HCT116 (cell line): ENCODE data around the gene ZNF581. TPM values are rescaled to one million over a fixed set of nuclear protein-coding genes. Genes with fewer than 3 reads are reported as not detected.

Experiments used
- ATAC-seq: fragments of 200-7000 bp; cut with Tn5 transposase; 2 replicates; pipeline ENCODE4 v1.9.1; 2020; ENCODE audit warnings: mild to moderate bottlenecking, moderate library complexity
- BruUV-seq: library from RNA; stranded (reverse); fragments of 400-500 nt; replicated peaks from 2 replicates; lab custom pipeline; 2021; lab: Mats Ljungman, UMichigan
- CTCF ChIA-PET: fragments of 300-600 bp; sonication (Branson Sonifier 250); formaldehyde crosslinking; loops from one replicate; lab custom pipeline; 2021; ENCODE audit warnings: antibody characterized with exemption; lab: Charles Lee
- POLR2A ChIA-PET: fragments of 300-600, 350-600 bp; sonication (Branson Sonifier 250); formaldehyde crosslinking; loops from one replicate; lab custom pipeline; 2021; ENCODE audit warnings: antibody characterized with exemption; lab: Charles Lee
- RAD21 ChIA-PET, 2 experiments: fragments of 300-600 bp; sonication (Branson Sonifier 250); formaldehyde crosslinking; loops; one replicate each; lab custom pipeline; 2023; ENCODE audit warnings: low total read pairs in 2 of 2; ENCODE audit not compliant: uncharacterized antibody in 2 of 2, unreplicated experiment in 2 of 2, low non-redundant PET in 1 of 2; lab: Charles Lee
- DNase-seq: peaks from one replicate; pipeline ENCODE4 v3.0.0-alpha.2; 2010; ENCODE audit warnings: low read depth, low spot score
- H2AFZ ChIP-seq: fragments of 200-600 bp; shearing (Covaris generic), sonication (generic); 2 replicates; pipeline ENCODE4 v1.6.1; 2017; ENCODE audit warnings: low read depth, mixed run types, mixed read lengths, antibody characterized with exemption, low read length; ENCODE audit not compliant: poor library complexity, severe bottlenecking
- H3K27ac ChIP-seq: 2 replicates; pipeline ENCODE4 v1.5.1; 2012; ENCODE audit warnings: low read depth, low read length
- H3K27me3 ChIP-seq: fragments of 200-600 bp; sonication (generic); 2 replicates; pipeline ENCODE4 v1.6.1; 2016; ENCODE audit warnings: mixed run types, low read length, mixed read lengths; ENCODE audit not compliant: insufficient read depth
- H3K36me3 ChIP-seq, 2 experiments: fragments of 200-500 bp in 1 of 2; fragments of 200-600 bp in 1 of 2; sonication (Bioruptor generic) in 1 of 2; sonication (generic) in 1 of 2; 2 replicates each; pipeline versions ENCODE4 v1.5.1 to v1.6.1; 2014 to 2016; ENCODE audit warnings: low read length in 2 of 2, inconsistent platforms in 1 of 2, mixed read lengths in 1 of 2, mixed run types in 1 of 2; ENCODE audit not compliant: insufficient read depth in 2 of 2, control insufficient read depth in 1 of 2
- H3K4me1 ChIP-seq, 2 experiments: fragments of 200-600 bp in 1 of 2; sonication (generic) in 1 of 2; 2 replicates each; pipeline versions ENCODE4 v1.5.1 to v1.6.1; 2012 to 2017; ENCODE audit warnings: low read length in 2 of 2, inconsistent platforms in 1 of 2, mild to moderate bottlenecking in 1 of 2, mixed read lengths in 1 of 2, mixed run types in 1 of 2, moderate library complexity in 1 of 2; ENCODE audit not compliant: insufficient read depth in 2 of 2, control insufficient read depth in 1 of 2
- H3K4me2 ChIP-seq: fragments of 200-600 bp; sonication (generic); 2 replicates; pipeline ENCODE4 v1.6.1; 2017; ENCODE audit warnings: mixed run types, low read length, mixed read lengths
- H3K4me3 ChIP-seq, 2 experiments: fragments of 200-600 bp in 1 of 2; sonication (generic) in 1 of 2; replicated peaks in 1 of 2; 2 replicates each; pipeline ENCODE4 v1.5.1; 2011 to 2016; ENCODE audit warnings: low read length in 2 of 2, control low read depth in 1 of 2, low read depth in 1 of 2, mild to moderate bottlenecking in 1 of 2, mixed read lengths in 1 of 2, mixed run types in 1 of 2
- H3K79me2 ChIP-seq: fragments of 200-600 bp; sonication (generic); 2 replicates; pipeline ENCODE4 v1.6.1; 2017; ENCODE audit warnings: mild to moderate bottlenecking, mixed run types, low read length, moderate library complexity, mixed read lengths; ENCODE audit not compliant: insufficient read depth
- H3K9ac ChIP-seq: fragments of 200-600 bp; sonication (generic); 2 replicates; pipeline ENCODE4 v1.6.1; 2016; ENCODE audit warnings: low read length, mixed read lengths
- H3K9me2 ChIP-seq: fragments of 200-600 bp; sonication (generic), shearing (Covaris generic); 2 replicates; pipeline ENCODE4 v1.6.1; 2017; ENCODE audit warnings: mixed run types, mild to moderate bottlenecking, moderate library complexity; ENCODE audit not compliant: insufficient read depth
- H3K9me3 ChIP-seq, 2 experiments: fragments of 200-500 bp in 1 of 2; fragments of 200-600 bp in 1 of 2; sonication (Bioruptor generic) in 1 of 2; sonication (generic) in 1 of 2; 2 replicates each; pipeline ENCODE4 v1.6.1; 2014 to 2017; ENCODE audit warnings: low read length in 2 of 2, mixed read lengths in 2 of 2, inconsistent platforms in 1 of 2, low read depth in 1 of 2, mild to moderate bottlenecking in 1 of 2, mixed run types in 1 of 2, moderate library complexity in 1 of 2; ENCODE audit not compliant: control insufficient read depth in 1 of 2, insufficient read depth in 1 of 2
- H4K20me1 ChIP-seq: fragments of 200-600 bp; sonication (generic), shearing (Covaris generic); 2 replicates; pipeline ENCODE4 v1.6.1; 2017; ENCODE audit warnings: mixed run types, mild to moderate bottlenecking, moderate library complexity; ENCODE audit not compliant: insufficient read depth
- ATF3 ChIP-seq: IDR thresholded peaks from 2 replicates; pipeline ENCODE4 v1.6.1; 2012
- CBX3 ChIP-seq: IDR thresholded peaks from 2 replicates; pipeline ENCODE4 v1.6.1; 2012; ENCODE audit warnings: low read depth
- CEBPB ChIP-seq: IDR thresholded peaks from 2 replicates; pipeline ENCODE4 v1.6.1; 2012; ENCODE audit warnings: low read depth
- CTCF ChIP-seq, 3 experiments: fragments of 200-600 bp in 1 of 3; sonication (generic) in 1 of 3; IDR thresholded peaks in 2 of 3; conservative IDR thresholded peaks in 1 of 3; 2 replicates each; pipeline ENCODE4 v1.5.1; 2012 to 2017; ENCODE audit warnings: low read depth in 2 of 3, low read length in 2 of 3, antibody characterized with exemption in 1 of 3, borderline replicate concordance in 1 of 3, control low read depth in 1 of 3, mild to moderate bottlenecking in 1 of 3, mixed read lengths in 1 of 3, mixed run types in 1 of 3, moderate library complexity in 1 of 3; ENCODE audit not compliant: insufficient read depth in 1 of 3
- EZH2 ChIP-seq: fragments of 200-600 bp; sonication (generic); IDR thresholded peaks from 2 replicates; pipeline ENCODE4 v1.6.1; 2017; ENCODE audit warnings: antibody characterized with exemption, mixed run types
- FOSL1 ChIP-seq: IDR thresholded peaks from 2 replicates; pipeline ENCODE4 v1.6.1; 2012; ENCODE audit warnings: low read depth
- JUND ChIP-seq: IDR thresholded peaks from 2 replicates; pipeline ENCODE4 v1.6.1; 2012
- MAX ChIP-seq: IDR thresholded peaks from 2 replicates; pipeline ENCODE4 v1.6.1; 2012
- POLR2AphosphoS5 ChIP-seq: IDR thresholded peaks from 2 replicates; pipeline ENCODE4 v1.6.1; 2011; ENCODE audit warnings: mild to moderate bottlenecking, low read depth, low read length, moderate library complexity
- RAD21 ChIP-seq: IDR thresholded peaks from 2 replicates; pipeline ENCODE4 v1.6.1; 2012; ENCODE audit warnings: low read depth, mild to moderate bottlenecking
- SIN3A ChIP-seq: IDR thresholded peaks from 2 replicates; pipeline ENCODE4 v1.6.1; 2012; ENCODE audit warnings: low read depth
- SP1 ChIP-seq: IDR thresholded peaks from 2 replicates; pipeline ENCODE4 v1.6.1; 2012; ENCODE audit warnings: low read depth
- YY1 ChIP-seq: IDR thresholded peaks from 2 replicates; pipeline ENCODE4 v1.6.1; 2011; ENCODE audit warnings: low read length, low read depth, moderate library complexity, mild to moderate bottlenecking; ENCODE audit not compliant: insufficient replicate concordance; ENCODE audit errors: extremely low read depth
- intact Hi-C: fragments of 100-400 bp; cut with micrococcal nuclease; formaldehyde crosslinking; loops from 2 replicates; pipeline ENCODE4 v1.10.0; 2022
- total RNA-seq: library from RNA; stranded (reverse); gene quantifications from one replicate; pipeline ENCODE4 v1.2.1, GENCODE V29; 2021; ENCODE audit not compliant: unreplicated experiment

The ZNF581 gene
- total RNA-seq, 1 experiment from 2014 or later: 44.4 TPM

GRCh38 chr19:55638864-55639359 is 4.5 kb upstream of the ZNF581 start:
- intact Hi-C loops: loop anchor here (10.0 kb wide), 2 partner anchors 494 to 984 kb away; partner anchors contain the start of gene TNNT1
- H3K4me3 ChIP-seq: peak overlapping the region; percentile 9 to 17; a peak in 2 of 4 replicates
- peaks cover 24 to 60% of the 10 kb centered on the region in 2 experiments for H3K4me1 ChIP-seq
- 0 out of 4 replicates have a peak, but pooled peaks cover 0 to 3% of the 10 kb centered on the region in 2 experiments for H3K36me3 ChIP-seq
- POLR2A ChIA-PET: no interaction called here
- ATAC-seq: peak; percentile 26
- TF ChIP-seq ATF3: no peak
- no peak for TF ChIP-seq SIN3A
- TF ChIP-seq JUND: no peak
- TF ChIP-seq CBX3: no peak; the same call in 1 of the 2 replicates
- TF ChIP-seq CTCF (IDR thresholded peaks at IDR 0.05 in 2 of 3, conservative IDR thresholded peaks at IDR 0.05 in 1 of 3; ENCODE audit: borderline replicate concordance in 1 of 3, insufficient read depth in 1 of 3, low read depth in 2 of 3, low read length in 2 of 3): peak; percentile 78 to 85 (median 81)
- 0 out of 2 replicates have a peak, but pooled peaks have one; percentile 28 for TF ChIP-seq MAX
- peak; percentile 87 for TF ChIP-seq YY1
- TF ChIP-seq POLR2AphosphoS5: peak; percentile 45
- TF ChIP-seq FOSL1: no peak
- TF ChIP-seq EZH2: no peak
- no peak for TF ChIP-seq RAD21
- TF ChIP-seq SP1: no peak
- no peak for TF ChIP-seq CEBPB
- TF ChIP-seq, all 23 proteins: peak for 4
- no peaks in the 10 kb centered on the region for H3K27me3 ChIP-seq
- H3K4me2 ChIP-seq: peak overlapping the region; percentile 75
- H3K79me2 ChIP-seq: peaks cover 73% of the 10 kb centered on the region
- H2AFZ ChIP-seq: no peak overlapping the region
- peak overlapping the region; percentile 96 for H3K27ac ChIP-seq
- DNase-seq: no peak
- ChIA-PET CTCF (no interaction called here), RAD21 (no interaction called here)
- no peaks in the 10 kb centered on the region for H3K9me2 ChIP-seq
- H3K9me3 ChIP-seq: no peaks in the 10 kb centered on the region
- no TSS peak for BruUV-seq
- H3K9ac ChIP-seq: no peak overlapping the region
- no peaks in the 10 kb centered on the region for H4K20me1 ChIP-seq
